Measurements from ENCODE around the gene RIMS4. TPM values are rescaled to one million over a fixed set of nuclear protein-coding genes. Genes with fewer than 3 reads are reported as not detected.

RIMS4 gene
- total RNA-seq, 1 donor from 2014 or later: 5.3 TPM

DNA sequence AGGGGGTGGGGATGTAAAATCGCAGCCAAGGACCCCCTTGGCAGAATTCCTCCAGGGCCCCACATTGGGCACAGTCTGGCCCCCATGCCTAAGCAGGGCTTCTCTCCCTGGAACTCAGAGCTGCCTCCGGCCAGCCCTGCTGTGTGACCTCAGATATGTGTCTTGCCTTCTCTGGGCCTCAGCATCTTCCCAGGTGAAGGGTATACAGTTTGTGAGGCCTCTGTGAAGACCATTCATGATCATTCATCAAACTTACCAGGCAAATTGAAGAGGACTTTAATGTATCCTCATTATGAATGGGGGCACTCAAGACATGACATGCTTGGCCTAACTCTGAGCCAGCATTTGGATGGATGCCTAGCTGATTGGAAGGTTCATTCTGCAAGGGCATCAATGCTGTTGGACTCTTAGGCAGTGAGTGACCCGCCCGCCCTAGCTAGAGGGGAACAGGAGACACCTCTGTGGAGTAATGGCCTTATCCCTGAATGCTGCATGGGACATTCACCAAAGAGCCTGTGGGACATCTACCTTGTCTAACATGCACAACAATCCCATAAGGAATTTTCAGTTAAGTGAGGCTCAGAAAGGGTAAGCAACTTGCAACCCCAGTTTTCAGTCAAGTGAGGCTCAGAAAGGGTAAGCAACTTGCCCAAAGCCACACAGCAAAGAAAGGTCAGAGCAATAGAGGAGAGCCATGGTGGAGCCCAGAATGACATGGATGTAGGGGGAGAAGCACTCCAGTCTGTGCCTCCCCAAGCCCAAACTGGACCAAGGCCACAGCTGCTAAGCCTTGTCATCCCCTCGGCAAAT lies 94.6 kb downstream of the RIMS4 start:
- H4K20me1 ChIP-seq (ENCODE audit: low read depth): no peaks in the 10 kb centered on the region
- Mint-ChIP-seq H3K4me3 (no peak overlapping the region), H3K27me3 (ENCODE audit: insufficient read depth, low read depth) (peaks cover 7% of the 10 kb centered on the region), H3K27ac (no peak overlapping the region), H3K4me1 (peaks cover 4% of the 10 kb centered on the region), H3K9me3 (no peaks in the 10 kb centered on the region), H3K36me3 (no peaks in the 10 kb centered on the region)
- H3K27me3 ChIP-seq: no peaks in the 10 kb centered on the region
- no peaks in the 10 kb centered on the region for H3K9me3 ChIP-seq (ENCODE audit: low read depth)
- H3K79me2 ChIP-seq (ENCODE audit: low read depth): no peaks in the 10 kb centered on the region
- no peaks in the 10 kb centered on the region for H3K36me3 ChIP-seq
- H3K9ac ChIP-seq: no peak overlapping the region
- no peak overlapping the region for H3K27ac ChIP-seq
- no peak overlapping the region for H3K4me2 ChIP-seq
- H3F3A ChIP-seq (ENCODE audit: low read depth): no peaks in the 10 kb centered on the region
- no peak overlapping the region for H2AFZ ChIP-seq (replicated peaks)
- no peak for DNase-seq (ENCODE audit: low spot score)
- H3K4me1 ChIP-seq: no peaks in the 10 kb centered on the region
- H3K4me3 ChIP-seq: no peak overlapping the region
- TF ChIP-seq CTCF (IDR thresholded peaks at IDR 0.05): no peak
- no peak for TF ChIP-seq EZH2 (IDR thresholded peaks at IDR 0.05)
- TF ChIP-seq EZH2phosphoT487 (IDR thresholded peaks at IDR 0.05): no peak

DNA sequence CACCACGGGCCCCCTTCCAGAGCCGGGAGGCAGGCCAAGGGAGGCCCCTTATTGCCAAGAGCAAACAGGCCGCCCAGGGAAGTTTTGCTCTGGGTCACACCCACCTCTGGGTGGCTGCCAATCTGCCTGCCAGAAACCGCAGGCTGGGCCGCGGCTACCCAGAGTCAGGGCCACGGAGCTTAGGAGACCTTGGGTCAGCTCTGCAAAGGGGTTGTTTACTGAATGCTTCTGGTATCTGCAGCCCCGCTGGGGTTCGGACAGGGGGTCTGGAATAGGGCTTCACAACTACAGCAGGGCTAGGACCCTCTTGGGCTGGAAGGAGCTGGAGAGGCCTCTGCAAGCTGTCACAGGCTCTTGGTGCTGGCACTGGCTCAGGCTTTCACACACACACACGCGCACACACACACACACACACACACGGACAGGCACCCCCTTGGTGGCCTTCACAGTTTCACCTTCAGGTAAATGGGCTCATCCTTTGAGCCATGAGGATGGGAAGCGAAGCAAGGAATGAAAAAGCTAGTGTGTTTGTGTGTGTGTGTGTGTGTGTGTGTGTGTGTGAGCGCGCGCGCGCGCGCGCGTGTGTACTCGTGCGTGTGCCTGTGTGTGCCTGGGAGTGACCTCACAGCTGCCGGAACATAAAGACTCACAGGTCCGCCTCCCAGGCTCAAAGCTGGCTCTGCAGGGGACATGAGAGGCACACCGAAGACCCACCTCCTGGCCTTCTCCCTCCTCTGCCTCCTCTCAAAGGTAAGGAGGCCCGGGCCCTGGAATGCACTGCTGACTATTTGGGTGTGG lies 95.4 kb downstream of the RIMS4 start, which contains the start of gene CCN5:
TSS of gene CCN5 (plus strand) at position 669 of the 798 bp plus-strand sequence. CDS start at position 691, 22 bp downstream.
- H4K20me1 ChIP-seq (ENCODE audit: low read depth): no peaks in the 10 kb centered on the region
- no peaks in the 10 kb centered on the region for H3K27me3 ChIP-seq
- no peaks in the 10 kb centered on the region for H3K9me3 ChIP-seq (ENCODE audit: low read depth)
- no peak within 1 kb of the TSS for H3K9ac ChIP-seq
- Mint-ChIP-seq H3K9me3 (no peaks in the 10 kb centered on the region), H3K4me3 (no peak within 1 kb of the TSS), H3K27ac (no peak within 1 kb of the TSS), H3K4me1 (no peaks in the 10 kb centered on the region), H3K27me3 (ENCODE audit: insufficient read depth, low read depth) (peaks cover 9% of the 10 kb centered on the region), H3K36me3 (no peaks in the 10 kb centered on the region)
- TF ChIP-seq CTCF (IDR thresholded peaks at IDR 0.05) (no peak), EZH2phosphoT487 (IDR thresholded peaks at IDR 0.05) (no peak), EZH2 (IDR thresholded peaks at IDR 0.05) (no peak)
- H3K4me2 ChIP-seq: no peak within 1 kb of the TSS
- no peaks in the 10 kb centered on the region for H3F3A ChIP-seq (ENCODE audit: low read depth)
- H3K36me3 ChIP-seq: no peaks in the 10 kb centered on the region
- H3K79me2 ChIP-seq (ENCODE audit: low read depth): no peaks in the 10 kb centered on the region
- H2AFZ ChIP-seq (replicated peaks): no peak within 1 kb of the TSS
- no peak within 1 kb of the TSS for H3K4me3 ChIP-seq
- DNase-seq (ENCODE audit: low spot score): no peak
- H3K4me1 ChIP-seq: no peaks in the 10 kb centered on the region
- no peak within 1 kb of the TSS for H3K27ac ChIP-seq

- no peak overlapping the region for H3K4me2 ChIP-seq
- no peaks in the 10 kb centered on the region for H4K20me1 ChIP-seq (ENCODE audit: low read depth)
- H3K4me1 ChIP-seq: no peaks in the 10 kb centered on the region
- TF ChIP-seq EZH2 (IDR thresholded peaks at IDR 0.05) (no peak), CTCF (IDR thresholded peaks at IDR 0.05) (no peak), EZH2phosphoT487 (IDR thresholded peaks at IDR 0.05) (no peak)
- H3K79me2 ChIP-seq (ENCODE audit: low read depth): no peaks in the 10 kb centered on the region
- H3K4me1 Mint-ChIP-seq: no peaks in the 10 kb centered on the region
- H3K36me3 Mint-ChIP-seq: no peaks in the 10 kb centered on the region
- no peaks in the 10 kb centered on the region for H3K9me3 Mint-ChIP-seq
- H3K27ac Mint-ChIP-seq: no peak overlapping the region
- no peak overlapping the region for H2AFZ ChIP-seq (replicated peaks)
- H3K9me3 ChIP-seq (ENCODE audit: low read depth): no peaks in the 10 kb centered on the region
- no peak overlapping the region for H3K9ac ChIP-seq
- H3K4me3 Mint-ChIP-seq: no peak overlapping the region
- no peaks in the 10 kb centered on the region for H3K36me3 ChIP-seq
- peaks cover 9% of the 10 kb centered on the region for H3K27me3 Mint-ChIP-seq (ENCODE audit: insufficient read depth, low read depth)
- no peaks in the 10 kb centered on the region for H3F3A ChIP-seq (ENCODE audit: low read depth)
- DNase-seq (ENCODE audit: low spot score): no peak
- no peaks in the 10 kb centered on the region for H3K27me3 ChIP-seq
- H3K4me3 ChIP-seq: no peak overlapping the region
- H3K27ac ChIP-seq: no peak overlapping the region
Observed at GRCh38 chr20:44714102-44714700, 96.1 kb downstream of the RIMS4 start.

Measured in neural progenitor cell (in vitro differentiated cells).